ENCODE results near the gene SPTBN4.

- TF ChIP-seq CTCF (IDR thresholded peaks at IDR 0.05) = no peak
- no peak for TF ChIP-seq ZFX (IDR thresholded peaks at IDR 0.05; ENCODE audit: borderline replicate concordance)
Observed at GRCh38 chr19:40431698-40432097, 35.1 kb upstream of the SPTBN4 start.
